HG02759 (cell line): Measurements from ENCODE around the gene ITGA8.
"Not testable (repeated sequence)": the region's sequence is repeated elsewhere in the genome, so short reads cannot be mapped to it uniquely, and the experiment has no call there.

Experiments
- ATAC-seq: cut with Tn5 transposase; IDR thresholded peaks from one replicate; pipeline ENCODE4 v1.9.1; 2021; ENCODE audit warnings: mild to moderate bottlenecking, moderate library complexity; ENCODE audit not compliant: unreplicated experiment

Gene ITGA8

DNA sequence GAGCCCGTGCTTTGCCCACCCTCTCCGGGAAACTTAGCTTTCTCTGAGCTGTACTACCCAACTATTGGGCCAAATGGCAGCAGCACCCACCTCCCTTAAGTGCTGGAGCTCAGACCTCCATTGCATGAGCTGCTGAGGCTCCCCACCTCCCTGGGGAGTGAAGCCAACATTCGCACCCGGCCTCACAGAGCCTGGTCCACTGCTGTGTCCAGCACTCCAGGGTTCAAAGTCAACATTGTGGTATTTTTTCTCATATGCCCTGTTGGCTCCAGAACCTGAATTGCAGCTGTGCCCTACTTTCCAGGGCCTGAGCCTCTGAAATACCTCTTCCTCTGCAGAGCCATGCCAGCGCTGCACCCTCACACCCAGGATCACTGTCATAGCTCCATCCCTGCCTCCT, 29.7 kb downstream of the ITGA8 start:
- no peak for ATAC-seq

DNA sequence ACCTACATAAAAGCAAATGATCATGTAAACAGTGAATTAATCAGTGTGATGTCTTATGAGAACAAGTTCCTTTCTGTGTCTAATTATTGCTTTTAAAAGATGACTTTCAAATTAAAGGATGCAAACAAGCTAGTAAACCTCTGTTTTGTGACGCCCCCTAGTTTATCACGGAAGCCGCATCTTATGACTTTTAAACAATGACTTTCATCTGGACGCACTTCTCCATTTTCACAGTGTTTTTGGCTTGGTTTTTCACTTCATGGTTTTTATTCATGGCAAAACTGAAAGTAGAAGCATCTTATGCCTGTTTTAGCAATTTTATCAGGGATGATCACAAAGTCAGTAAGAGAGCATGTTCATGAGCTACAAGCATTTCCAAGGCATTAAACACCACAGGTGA, 35.0 kb downstream of the ITGA8 start:
- no peak for ATAC-seq

DNA sequence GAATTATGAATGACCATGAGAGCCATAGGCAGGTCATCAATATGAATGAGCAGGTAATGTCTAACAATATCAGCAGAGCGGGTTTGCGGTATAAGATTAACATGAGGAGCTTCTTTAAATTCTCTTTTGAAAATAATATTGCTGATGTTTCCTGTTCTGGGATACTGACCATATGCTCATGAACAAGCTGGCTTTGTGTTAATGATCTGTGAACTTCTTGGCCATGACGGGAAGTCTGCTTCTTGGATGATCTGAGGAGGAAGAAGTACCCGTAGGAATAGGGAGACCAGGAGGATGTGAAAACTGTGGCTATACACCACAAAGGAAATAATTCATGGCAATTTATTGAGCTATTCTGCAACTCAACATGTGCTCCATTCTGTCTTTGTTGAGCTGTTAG, 38.6 kb downstream of the ITGA8 start:
- no peak for ATAC-seq

DNA sequence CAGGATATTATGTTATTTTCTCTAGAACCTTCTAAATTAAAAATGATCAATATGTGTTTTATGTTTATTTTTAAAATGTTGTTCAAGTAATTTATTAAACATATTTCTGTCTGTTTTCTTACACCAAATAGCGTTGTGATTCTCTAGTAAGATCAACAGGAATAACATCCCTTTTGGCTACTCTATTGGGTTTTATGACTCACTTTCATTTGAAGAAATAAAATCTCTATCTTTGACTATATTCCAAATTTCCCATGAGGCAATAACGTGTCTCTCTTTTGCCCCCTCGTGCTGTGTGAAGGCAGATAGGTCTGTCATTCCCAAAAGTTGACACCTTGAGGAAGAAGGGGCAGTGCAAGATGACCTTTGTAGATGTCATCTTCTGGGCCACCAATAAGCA, 40.9 kb downstream of the ITGA8 start:
- ATAC-seq, result no peak

DNA sequence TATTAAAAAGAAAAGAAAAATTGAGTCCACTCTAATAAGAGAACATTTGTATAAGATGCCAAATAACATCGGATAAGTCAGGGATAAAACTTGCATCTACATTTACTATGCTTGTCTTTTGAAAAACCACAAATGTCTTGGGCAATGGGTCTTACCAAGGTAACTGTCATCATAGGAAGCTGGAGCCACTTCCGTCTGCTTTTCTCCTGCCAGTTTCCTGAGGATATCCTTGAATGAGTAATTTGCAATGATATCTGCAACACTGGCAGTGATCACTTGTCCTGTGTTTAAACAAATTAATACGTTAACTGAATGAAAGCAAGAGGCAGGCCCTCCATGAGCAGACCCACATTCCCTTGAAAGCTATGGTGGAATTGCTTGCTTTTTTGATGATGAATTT, 47.3 kb downstream of the ITGA8 start:
- ATAC-seq, result no peak

DNA sequence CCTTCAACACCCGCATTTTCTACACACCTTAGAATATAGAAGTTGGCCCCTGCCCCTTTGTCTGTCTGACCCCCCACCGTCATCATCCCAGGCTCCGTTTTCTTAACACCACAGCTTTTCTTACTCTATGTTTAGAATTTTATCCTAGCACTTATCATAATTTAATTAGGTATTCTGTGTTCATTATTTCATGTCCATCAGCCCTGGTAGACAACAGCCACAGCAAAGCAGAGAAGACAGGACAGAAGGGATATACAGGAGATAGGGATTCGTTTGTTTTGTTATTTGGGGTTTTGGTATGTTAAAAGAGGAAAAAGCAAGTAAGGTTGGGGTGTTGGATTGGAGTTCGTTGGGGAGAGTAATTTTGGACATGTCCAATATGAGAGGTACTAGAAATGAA, 48.8 kb downstream of the ITGA8 start:
- ATAC-seq, result no peak

DNA sequence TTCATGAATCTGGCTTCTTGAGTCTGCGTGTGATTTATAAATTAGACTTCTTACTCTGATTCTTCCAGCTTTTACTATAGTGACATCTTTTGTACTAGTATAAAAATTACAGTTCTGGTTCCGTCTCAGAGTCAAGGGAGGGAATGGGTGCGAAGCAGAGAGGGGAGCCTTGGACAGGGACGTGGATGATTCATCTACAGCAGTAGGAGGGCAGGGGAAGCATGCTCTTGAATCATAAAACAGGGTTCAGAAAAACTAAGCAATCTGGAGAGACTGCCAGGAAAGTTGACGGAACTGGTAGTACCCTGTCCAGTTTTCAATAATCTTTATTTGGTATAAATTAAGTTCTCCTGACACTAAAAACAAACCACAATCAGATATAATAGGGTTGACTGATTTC, 58.1 kb downstream of the ITGA8 start:
- no peak for ATAC-seq

DNA sequence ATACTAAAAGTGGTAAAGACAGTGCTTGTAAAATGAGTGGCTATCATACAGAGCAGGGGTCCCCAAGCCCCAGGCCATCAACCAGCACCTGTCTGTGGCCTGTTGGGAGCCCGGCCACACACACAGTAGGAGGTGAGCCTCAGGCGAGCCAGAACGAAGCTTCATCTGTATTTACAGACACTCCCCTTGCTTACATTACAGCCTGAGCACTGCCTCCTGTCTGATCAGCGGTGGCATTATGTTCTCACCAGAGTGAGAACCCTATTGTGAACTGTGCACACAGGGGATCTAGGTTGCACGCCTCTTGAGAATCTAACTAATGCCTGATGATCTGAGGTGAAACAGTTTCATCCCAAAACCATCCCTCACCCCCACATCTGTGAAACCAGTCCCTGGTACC, 58.7 kb downstream of the ITGA8 start:
- ATAC-seq, result no peak

DNA sequence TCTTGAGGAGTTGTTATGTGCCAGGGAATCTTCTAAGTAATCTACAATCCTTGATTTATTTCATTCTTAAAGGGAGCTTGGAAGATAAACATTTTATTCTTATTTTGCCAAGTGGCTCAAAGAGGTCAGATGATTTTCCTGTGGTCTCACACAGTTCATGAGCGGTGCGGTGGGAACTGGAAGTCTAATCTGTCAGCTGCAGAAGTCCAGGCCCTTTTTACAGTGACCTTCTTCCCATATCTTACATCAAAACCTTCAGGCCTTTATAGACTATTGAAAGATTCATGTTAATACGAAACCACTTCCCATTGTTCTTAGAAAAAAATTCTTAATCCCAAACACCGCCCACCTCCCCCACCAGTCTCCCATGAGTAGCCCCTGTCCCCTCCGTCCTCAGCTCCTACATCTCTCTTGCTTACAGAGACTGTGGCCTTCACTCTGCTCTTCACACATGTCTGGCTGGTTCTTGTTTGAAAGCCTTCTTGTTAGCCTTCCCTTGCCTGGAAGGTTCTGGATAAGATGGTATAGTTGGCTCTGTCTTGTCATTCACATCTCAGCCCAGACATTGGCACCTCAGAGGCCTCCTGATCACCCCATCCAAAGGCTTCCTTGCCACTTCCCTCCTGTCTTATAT, 61.5 kb downstream of the ITGA8 start:
- ATAC-seq, result no peak

DNA sequence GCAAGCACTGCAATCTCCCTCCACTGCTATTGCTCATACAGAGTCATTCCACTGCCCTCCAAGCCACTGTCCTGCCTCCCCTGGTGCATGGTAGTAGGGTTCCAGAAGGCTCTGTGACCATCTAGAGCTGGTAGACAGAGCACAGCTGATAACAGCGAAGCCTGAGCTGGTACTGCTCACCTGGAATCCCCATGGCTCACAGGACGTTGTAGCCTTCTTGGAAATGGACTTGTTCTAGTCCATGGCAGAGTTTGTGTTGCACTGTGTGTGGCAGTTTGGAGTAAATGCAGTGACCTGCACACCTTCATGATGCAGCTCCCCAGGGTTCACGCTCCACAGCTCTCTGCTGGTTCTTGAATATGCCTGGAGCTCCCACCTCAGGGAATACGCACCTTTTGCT, 67.0 kb downstream of the ITGA8 start:
- ATAC-seq, result no peak

DNA sequence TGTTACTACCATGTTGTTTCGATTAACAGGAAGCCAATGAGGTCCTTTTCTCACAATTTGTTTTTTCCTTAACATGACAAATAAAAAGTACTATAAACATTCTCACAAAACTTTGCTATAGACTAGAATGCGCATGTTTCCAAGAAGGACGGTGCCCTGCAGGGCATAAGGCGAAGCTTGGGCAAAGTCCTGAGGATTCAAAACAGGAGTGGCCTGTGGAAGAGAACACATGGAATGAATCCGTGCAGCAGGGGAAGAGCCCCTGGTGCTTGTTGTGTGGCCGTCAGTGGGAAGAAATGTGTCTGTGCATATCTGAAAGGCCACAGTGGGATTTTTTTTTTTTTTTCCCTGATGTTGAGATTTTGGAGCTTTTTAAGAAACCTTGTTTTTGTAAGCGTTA, 67.6 kb downstream of the ITGA8 start:
- ATAC-seq, result no peak

DNA sequence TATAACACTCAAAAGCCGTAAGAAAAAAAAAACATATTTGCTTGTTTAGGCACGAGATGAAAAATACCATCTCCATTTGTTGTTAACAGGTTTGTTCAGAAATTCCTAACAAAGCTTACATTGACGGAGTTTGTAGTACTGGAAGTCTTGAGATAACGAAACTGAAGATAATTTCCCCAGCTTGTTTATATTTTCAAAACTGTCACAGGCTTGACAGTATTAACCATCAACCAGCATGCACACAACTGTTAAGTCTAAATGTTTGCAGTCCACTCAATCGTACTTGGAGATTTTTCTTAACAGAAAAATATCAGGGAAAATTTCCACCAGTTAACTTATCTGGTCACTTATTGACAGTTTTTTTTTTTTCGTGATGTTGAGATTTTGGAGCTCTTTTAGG, 68.5 kb downstream of the ITGA8 start:
- ATAC-seq, result no peak

DNA sequence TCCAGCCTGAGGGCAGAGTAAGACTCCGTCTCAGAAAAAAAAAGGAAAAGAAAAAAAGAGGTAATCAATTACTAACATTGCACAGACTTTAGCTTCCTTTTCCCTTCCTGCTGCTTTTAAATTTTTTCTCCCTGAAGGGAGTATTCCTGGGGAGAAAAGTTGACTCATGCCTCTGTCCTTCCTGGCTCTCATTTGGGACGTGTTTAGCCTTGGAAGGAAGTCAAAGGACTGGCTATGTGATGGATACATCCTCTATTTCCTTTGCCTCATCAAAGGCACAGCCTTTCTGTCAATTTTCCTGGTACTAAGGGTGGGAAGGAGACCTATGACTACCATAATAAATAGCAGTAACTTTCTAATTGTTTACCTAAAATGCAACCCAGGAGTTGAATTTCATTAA, 77.6 kb downstream of the ITGA8 start:
- ATAC-seq, result no peak

DNA sequence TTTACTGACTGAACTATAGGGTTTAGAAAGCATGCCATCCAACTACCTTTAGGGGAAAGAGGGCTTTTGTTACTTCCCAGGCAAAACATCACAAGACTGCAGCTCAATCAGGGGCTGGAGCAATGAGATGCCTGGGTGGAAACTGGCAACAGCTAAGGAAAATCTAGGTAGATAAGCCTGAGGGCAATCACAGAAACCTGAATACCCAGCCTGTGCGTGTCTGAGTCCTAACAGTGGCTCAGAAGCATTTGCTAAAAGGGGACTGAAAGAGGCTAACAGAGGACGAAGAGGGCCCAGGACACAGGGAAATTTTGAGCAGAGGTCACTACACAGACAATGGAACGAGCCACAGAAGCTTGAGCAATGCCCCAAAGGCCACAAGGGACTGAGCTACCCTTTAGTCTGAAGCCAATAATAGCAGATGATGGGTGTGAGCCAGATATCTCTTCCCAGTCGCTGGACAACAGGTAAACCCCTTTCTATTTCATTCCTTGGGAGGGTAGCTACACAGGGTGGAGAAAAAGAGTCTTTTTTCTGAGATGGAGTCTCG, 79.1 kb downstream of the ITGA8 start:
- no peak for ATAC-seq

DNA sequence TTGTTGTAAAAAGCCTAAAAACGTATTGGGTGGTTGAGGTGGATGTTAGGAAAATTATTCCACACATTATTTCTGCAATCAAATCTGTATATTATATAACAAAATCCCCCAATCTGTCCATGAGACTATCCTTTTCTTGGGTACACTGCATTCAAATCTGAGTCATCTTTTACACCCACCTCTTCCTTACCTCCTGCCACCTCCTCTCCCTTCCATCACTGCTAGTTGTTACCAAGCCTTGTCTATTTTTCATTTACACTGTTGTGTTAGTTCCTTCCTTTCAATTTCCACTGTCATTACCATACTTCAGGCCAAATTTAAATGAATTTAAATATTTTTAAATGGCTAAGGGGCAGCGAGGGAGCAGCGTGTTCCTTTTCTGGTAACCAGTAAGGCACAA, 83.3 kb downstream of the ITGA8 start:
- ATAC-seq, result no peak

DNA sequence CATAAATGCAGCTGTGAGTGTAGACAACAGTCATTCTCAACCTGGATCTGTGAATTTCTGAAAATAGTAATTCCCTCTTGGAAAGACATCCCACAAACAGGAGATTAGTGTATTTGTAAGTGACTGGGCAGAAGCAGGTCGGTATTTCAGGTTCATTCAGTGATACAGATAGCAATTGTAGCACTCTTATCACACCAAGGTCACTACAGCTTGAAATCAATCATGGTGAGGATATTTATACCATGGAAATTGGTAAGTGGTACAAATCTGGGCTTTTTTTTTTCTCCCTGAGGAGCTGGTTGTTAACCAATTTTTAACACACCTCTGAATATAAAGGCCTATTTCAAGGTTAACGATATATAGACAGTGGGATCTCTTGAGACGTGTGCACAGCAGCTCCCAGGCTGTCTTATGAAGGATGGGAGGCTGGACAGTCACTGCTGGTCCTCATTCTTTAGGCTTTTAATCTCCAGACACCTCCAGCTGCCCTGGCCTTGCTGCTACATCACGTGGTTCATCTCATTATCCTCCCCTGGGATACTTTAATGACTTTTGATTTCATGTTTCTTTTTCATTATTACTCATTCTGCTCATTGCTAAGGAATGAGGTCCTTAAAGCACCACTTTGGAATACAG, 87.1 kb downstream of the ITGA8 start:
- ATAC-seq, result no peak

DNA sequence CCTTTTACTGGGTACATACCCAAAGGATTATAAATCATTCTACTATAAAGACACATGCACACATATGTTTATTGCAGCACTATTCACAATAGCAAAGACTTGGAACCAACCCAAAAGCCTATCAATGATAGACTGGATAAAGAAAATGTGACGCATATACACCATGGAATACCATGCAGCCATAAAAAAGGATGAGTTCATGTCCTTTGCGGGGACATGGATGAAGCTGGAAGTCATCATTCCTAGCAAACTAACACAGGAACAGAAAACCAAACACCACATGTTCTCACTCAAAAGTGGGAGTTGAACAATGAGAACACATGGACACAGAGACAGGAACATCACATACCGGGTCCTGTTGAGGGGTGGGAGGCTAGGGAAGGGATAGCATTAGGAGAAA, 88.5 kb downstream of the ITGA8 start:
- ATAC-seq, result not testable (repeated sequence)

DNA sequence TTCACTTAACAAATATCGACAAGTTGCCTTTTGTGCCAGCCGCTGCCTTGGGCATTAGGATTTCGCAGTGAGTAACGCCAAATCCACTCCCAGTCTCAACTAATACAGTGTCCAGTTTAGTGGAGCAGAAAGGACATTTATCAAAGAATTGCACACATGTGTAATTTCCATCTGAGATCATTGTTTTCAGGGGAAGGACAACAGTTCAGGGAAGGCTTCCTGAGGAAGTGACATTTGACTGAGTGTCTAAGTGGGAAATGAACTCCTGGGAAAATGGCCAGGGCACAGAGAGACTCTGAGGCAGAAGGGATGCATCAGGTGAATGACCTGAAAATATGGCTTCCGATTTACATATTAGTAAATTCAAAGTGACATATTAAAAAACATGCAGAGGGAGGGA, 89.4 kb downstream of the ITGA8 start:
- no peak for ATAC-seq

DNA sequence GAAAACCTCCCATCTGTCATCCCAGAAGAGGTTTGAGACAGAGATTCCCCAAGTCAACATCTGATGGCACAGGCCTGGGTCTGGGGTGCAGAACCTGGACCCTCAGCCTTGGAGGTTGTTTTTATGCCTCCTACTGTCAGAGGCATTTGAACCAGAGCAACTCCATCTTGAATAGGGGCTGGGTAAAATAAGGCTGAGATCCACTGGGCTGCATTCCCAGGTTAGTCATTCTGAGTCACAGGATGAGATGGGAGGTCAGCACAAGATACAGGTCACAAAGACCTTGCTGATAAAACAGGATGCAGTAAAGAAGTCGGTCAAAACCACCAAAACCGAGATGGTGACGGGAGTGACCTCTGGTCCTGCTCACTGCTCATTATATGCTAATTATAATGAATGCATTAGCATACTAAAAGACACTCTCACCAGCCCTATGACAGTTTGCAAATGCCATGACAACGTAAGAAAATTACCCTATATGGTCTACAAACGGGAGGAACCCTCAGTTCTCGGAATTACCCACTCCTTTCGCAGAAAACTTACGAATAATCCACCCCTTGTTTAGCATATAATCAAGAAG, 92.0 kb downstream of the ITGA8 start:
- ATAC-seq, result no peak

DNA sequence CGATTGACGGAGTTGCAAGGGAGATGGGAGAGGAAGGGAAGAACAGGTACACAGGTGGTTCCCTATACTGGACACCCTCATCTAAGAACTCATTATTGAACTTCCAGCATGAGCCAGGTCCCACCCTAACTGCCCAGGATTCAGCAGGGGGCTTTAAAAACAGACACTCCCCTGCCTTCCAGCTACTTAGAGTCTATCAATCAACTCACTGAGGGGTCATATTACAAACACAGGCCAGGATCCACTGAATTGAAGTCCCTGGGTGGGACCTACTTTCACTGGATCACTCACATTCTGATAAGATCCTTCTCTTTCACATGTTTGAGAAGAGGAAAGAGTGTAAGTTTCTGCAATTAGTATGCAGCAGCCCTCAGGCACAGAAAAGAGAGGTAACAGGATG, 92.8 kb downstream of the ITGA8 start:
- ATAC-seq, result no peak

DNA sequence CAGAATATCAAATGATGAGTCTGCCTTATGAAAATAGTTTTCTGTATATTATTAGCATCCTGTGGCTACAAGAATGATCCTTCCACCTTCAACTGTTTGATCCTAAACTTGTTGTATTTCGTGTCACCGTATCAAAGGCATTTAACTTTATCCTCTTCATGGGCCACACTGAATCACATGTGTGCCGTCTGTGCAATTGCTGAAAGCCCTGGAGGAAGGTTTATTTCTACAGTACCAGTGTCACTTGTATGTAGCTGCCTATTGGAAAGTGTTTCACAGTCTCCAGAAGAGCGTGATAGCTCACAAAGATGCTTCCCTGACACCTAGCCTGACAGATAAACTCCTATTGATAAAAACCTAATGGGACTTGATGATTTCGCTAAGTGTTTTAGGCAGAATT, 94.5 kb downstream of the ITGA8 start:
- no peak for ATAC-seq

DNA sequence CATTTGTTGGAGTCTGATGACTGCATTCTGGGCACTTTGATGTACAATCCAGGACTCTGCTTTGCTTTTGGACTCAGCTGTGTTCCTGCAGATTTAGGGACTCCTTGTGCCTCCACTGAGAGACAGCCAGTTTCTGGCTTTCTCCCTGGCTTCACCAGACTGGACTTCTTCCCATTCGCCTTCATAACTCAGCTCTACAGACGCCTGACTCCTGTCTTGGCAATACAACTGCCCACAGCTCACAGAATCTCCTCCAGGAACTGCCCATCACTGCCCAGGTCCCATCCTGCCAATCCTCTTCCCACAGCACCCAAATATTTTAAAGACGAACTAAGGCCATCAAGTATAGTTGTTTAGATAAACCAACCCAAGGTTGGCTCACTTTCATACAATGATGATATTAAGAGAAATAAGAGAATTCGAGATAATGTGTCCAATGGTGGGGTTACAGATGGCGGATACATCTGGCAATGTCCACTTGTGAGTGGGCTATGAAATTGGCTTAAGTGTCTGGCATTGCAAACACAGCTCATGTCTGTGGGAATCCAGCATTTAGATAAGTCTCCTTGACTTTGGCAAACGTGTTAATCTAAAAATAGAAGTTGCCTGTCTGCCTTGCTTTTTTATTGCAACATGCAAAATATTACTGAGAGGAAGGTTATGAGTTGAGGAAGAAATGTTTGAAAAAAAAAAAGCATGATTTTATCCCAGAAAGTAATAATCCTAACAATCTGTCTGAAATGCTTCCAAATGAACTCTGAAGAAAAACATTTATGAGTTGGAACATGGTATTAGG, 95.1 kb downstream of the ITGA8 start:
- no peak for ATAC-seq
